ENCODE results near the gene DYNLL1. TPM values are rescaled to one million over a fixed set of nuclear protein-coding genes. Genes with fewer than 3 reads are reported as not detected.

DYNLL1 gene
- total and polyA plus RNA-seq, 9 donors: 92.9 to 522 (median 256) TPM

GRCh38 chr12:120470150-120470784, 25.6 kb upstream of the DYNLL1 start:
- peak in 2 of 5 donors; percentile 18 to 43 for DNase-seq
- H3K36me3 ChIP-seq: no peaks in the 10 kb centered on the region
- H3K4me1 ChIP-seq (ENCODE audit: insufficient read depth): peaks cover 9% of the 10 kb centered on the region
- WGBS, 3 donors: 49 to 60% (median 50%) methylated on average over 26 of the region's 26 CpGs
- no peaks in the 10 kb centered on the region for H3K9me3 ChIP-seq
- H3K27ac ChIP-seq: peak overlapping the region; percentile 87 to 89
- H3K4me3 ChIP-seq: peak overlapping the region; percentile 79
- intact Hi-C loops (cut with DNase I): no loop called here
- TF ChIP-seq EP300 (IDR thresholded peaks at IDR 0.05) (no peak), POLR2A (IDR thresholded peaks at IDR 0.05) (no peak)
- TF ChIP-seq, protein P1, sequence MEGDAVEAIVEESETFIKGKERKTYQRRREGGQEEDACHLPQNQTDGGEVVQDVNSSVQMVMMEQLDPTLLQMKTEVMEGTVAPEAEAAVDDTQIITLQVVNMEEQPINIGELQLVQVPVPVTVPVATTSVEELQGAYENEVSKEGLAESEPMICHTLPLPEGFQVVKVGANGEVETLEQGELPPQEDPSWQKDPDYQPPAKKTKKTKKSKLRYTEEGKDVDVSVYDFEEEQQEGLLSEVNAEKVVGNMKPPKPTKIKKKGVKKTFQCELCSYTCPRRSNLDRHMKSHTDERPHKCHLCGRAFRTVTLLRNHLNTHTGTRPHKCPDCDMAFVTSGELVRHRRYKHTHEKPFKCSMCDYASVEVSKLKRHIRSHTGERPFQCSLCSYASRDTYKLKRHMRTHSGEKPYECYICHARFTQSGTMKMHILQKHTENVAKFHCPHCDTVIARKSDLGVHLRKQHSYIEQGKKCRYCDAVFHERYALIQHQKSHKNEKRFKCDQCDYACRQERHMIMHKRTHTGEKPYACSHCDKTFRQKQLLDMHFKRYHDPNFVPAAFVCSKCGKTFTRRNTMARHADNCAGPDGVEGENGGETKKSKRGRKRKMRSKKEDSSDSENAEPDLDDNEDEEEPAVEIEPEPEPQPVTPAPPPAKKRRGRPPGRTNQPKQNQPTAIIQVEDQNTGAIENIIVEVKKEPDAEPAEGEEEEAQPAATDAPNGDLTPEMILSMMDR (IDR thresholded peaks at IDR 0.05): no peak
- H3K27me3 ChIP-seq: no peaks in the 10 kb centered on the region

DNA sequence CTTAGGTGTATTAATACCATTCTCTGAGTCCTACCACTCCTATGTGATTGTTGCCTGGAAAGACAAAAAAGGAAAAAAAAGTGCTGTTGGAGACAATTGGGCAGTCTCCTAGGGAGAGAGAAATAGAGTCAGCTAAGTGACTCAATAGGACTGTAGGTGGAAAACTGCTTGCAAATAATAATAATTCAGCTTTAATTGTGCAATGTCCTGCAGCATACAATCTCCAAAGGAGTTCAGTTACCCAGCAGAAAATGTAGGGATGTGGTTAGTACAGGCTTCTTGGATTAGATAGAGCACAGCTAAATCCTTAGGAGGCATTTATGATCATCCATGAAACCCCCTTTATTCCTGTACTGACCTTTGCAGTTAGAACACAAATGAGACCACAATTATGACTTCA, 23.4 kb upstream of the DYNLL1 start:
- H3K27ac ChIP-seq: no peak overlapping the region
- no peaks in the 10 kb centered on the region for H3K27me3 ChIP-seq
- DNase-seq: no peak
- intact Hi-C loops (cut with DNase I): no loop called here
- H3K36me3 ChIP-seq: no peaks in the 10 kb centered on the region
- peaks cover 5% of the 10 kb centered on the region for H3K4me1 ChIP-seq (ENCODE audit: insufficient read depth)
- no peaks in the 10 kb centered on the region for H3K9me3 ChIP-seq
- H3K4me3 ChIP-seq: no peak overlapping the region
- TF ChIP-seq EP300 (IDR thresholded peaks at IDR 0.05) (no peak), POLR2A (IDR thresholded peaks at IDR 0.05) (no peak)
- TF ChIP-seq, protein P1 (IDR thresholded peaks at IDR 0.05): no peak

DNA sequence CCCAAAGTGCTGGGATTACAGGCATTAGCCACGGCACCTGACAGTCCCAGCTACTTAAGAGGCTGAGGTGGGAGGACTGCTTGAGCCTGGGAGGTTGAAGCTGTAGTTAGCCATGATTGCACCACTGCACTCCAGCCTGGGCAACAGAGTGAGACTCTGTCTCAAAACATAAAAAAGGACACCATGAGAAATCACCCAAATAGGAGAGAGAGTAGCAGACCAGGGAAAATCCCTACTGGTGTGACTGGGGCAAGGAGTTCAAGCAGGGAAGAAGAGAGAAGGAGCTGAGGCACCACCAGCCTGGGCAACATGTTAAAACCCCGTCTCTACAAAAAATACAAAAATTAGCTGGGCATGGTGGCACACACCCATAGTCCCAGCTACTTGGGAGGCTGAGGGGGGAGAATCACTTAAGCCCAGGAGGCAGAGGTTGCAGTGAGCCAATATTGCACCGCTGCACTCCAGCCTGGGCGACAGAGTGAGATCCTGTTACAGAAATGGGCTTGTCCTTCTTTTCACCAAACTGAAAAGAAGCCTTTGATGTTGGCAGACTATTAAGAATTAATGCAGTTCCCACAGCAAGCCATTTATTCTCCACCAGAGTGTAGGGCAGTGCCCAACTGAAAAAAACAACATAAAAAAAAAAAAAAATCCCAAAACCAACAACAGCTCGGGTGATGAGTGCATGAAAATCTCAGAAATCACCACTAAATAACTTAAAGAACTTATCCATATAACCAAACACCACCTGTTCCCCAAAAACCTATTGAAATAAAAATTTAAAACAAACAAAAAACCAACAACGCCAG, 21.9 kb upstream of the DYNLL1 start:
- no peak for DNase-seq
- no peak overlapping the region for H3K27ac ChIP-seq
- intact Hi-C loops (cut with DNase I): no loop called here
- H3K4me1 ChIP-seq (ENCODE audit: insufficient read depth): peaks cover 5% of the 10 kb centered on the region
- 64 to 67% (median 64%) methylated on average over 6 of the region's 6 CpGs for WGBS, 3 donors
- no peak overlapping the region for H3K4me3 ChIP-seq
- H3K36me3 ChIP-seq: no peaks in the 10 kb centered on the region
- no peaks in the 10 kb centered on the region for H3K9me3 ChIP-seq
- no peak for TF ChIP-seq POLR2A (IDR thresholded peaks at IDR 0.05)
- no peak for TF ChIP-seq EP300 (IDR thresholded peaks at IDR 0.05)
- TF ChIP-seq, protein P1 (IDR thresholded peaks at IDR 0.05): no peak
- no peaks in the 10 kb centered on the region for H3K27me3 ChIP-seq

- Histone ChIP-seq H3K9me3 (no peaks in the 10 kb centered on the region), H3K27me3 (no peaks in the 10 kb centered on the region), H3K27ac (no peak overlapping the region), H3K36me3 (no peaks in the 10 kb centered on the region), H3K4me3 (no peak overlapping the region), H3K4me1 (ENCODE audit: insufficient read depth) (peaks cover 5% of the 10 kb centered on the region)
- DNase-seq: peak in 1 of 5 donors; percentile 28
- intact Hi-C loops (cut with DNase I): no loop called here
- 0 to 5% (median 4%) methylated on average over 2 of the region's 2 CpGs for WGBS, 3 donors
- TF ChIP-seq EP300 (IDR thresholded peaks at IDR 0.05): no peak
- TF ChIP-seq, protein P1 (IDR thresholded peaks at IDR 0.05): no peak
- no peak for TF ChIP-seq POLR2A (IDR thresholded peaks at IDR 0.05)
Measured at GRCh38 chr12:120474616-120474960, 21.3 kb upstream of the DYNLL1 start.
